ENCODE data around the gene ZNF284. TPM values are rescaled to one million over a fixed set of nuclear protein-coding genes. Genes with fewer than 3 reads are reported as not detected.
A peak's percentile ranks its signal among the peaks of the same experiment; 100 is the strongest.
"Not testable (repeated sequence)": the region's sequence is repeated elsewhere in the genome, so short reads cannot be mapped to it uniquely, and the experiment has no call there.

Gene ZNF284
- total and polyA plus RNA-seq, 4 donors = 0.62 to 4.1 (median 1.5) TPM

DNA sequence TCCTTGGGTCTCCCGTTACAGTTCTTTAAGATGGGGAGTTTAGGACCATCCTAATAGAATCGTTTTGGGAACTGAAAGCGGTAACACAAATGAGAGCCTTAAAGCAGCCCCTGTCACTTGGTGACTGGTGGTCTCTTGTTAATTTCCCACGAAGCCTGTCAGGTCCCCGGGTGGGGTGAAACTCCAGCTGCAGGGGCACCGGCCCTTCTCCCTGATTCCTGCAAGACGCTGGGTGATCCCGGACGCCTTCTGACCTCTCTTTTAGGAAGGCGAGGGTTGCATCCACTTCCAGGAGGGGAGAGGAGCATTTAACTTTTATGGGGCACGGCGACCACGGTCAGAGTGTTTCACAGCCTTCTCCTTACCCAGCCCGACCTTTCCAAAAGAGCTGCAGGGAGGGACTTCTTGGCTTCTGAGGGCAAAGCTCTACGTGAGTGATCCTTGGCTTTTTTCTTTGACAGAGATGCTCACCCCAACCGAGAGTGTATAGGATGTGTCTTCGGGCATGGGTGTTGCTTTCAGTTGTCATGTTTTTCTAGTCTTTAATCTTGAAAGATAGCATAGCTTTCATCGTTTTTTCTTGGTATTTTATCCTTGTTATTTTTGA is 41.9 kb downstream of the ZNF284 start:
- WGBS, 2 donors = 4 to 6% methylated on average over 18 of the region's 18 CpGs
- ATAC-seq (ENCODE audit: insufficient read depth, low FRiP score) (no peak), DNase-seq (peak in 1 of 3 donors; percentile 12)

DNA sequence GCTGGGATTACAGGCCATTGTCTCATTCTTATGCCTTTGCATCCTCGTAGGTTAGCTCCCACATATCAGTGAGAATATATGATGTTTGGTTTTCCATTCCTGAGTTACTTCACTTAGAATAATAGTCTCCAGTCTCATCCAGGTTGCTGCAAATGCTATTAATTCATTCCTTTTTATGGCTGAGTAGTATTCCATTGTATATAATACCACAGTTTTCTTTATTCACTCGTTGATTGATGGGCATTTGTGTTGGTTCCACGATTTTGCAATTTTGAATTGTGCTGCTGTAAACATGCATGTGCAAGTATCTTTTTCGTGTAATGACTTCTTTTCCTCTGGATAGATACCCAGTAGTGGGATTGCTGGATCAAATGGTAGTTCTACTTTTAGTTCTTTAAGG is 49.2 kb downstream of the ZNF284 start:
- not testable (repeated sequence) for H3K27ac ChIP-seq (ENCODE audit: low read depth in 1 of 2, low read length in 1 of 2); H3K27me3 ChIP-seq (ENCODE audit: control insufficient read depth in 3 of 3, insufficient read depth in 3 of 3, low read length in 2 of 3); ATAC-seq (ENCODE audit: insufficient read depth, low FRiP score); H3K4me1 ChIP-seq (ENCODE audit: control insufficient read depth in 5 of 5, insufficient read depth in 5 of 5, low read length in 5 of 5); DNase-seq; H3K9ac ChIP-seq (ENCODE audit: insufficient read depth in 1 of 2, low read length in 2 of 2); H3K4me3 ChIP-seq
- Histone ChIP-seq H3K36me3 (ENCODE audit: control insufficient read depth in 4 of 4, insufficient read depth in 4 of 4, low read length in 4 of 4) (peaks cover 20 to 54% (median 36%) of the 10 kb centered on the region in 4 donors), H3K9me3 (ENCODE audit: control insufficient read depth in 4 of 4, insufficient read depth in 3 of 4, low read length in 3 of 4) (peaks cover 0 to 10% (median 7%) of the 10 kb centered on the region in 4 donors)
- 95 to 96% methylated on average over 4 of the region's 4 CpGs for WGBS, 2 donors

More for the DNA sequence above, 41.9 kb downstream of the ZNF284 start:
- peak overlapping the region; percentile 96 for H3K4me3 ChIP-seq
- H3K36me3 ChIP-seq (ENCODE audit: control insufficient read depth in 4 of 4, insufficient read depth in 4 of 4, low read length in 4 of 4) = peaks cover 11 to 18% (median 13%) of the 10 kb centered on the region in 4 donors
- H3K27ac ChIP-seq (ENCODE audit: low read depth in 1 of 2, low read length in 1 of 2) = peak overlapping the region; percentile 76 to 85
- peak overlapping the region; percentile 73 to 80 for H3K9ac ChIP-seq (ENCODE audit: insufficient read depth in 1 of 2, low read length in 2 of 2)
- TF ChIP-seq, protein P1, sequence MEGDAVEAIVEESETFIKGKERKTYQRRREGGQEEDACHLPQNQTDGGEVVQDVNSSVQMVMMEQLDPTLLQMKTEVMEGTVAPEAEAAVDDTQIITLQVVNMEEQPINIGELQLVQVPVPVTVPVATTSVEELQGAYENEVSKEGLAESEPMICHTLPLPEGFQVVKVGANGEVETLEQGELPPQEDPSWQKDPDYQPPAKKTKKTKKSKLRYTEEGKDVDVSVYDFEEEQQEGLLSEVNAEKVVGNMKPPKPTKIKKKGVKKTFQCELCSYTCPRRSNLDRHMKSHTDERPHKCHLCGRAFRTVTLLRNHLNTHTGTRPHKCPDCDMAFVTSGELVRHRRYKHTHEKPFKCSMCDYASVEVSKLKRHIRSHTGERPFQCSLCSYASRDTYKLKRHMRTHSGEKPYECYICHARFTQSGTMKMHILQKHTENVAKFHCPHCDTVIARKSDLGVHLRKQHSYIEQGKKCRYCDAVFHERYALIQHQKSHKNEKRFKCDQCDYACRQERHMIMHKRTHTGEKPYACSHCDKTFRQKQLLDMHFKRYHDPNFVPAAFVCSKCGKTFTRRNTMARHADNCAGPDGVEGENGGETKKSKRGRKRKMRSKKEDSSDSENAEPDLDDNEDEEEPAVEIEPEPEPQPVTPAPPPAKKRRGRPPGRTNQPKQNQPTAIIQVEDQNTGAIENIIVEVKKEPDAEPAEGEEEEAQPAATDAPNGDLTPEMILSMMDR (IDR thresholded peaks at IDR 0.05; ENCODE audit: control extremely low read depth, extremely low read depth) = no peak
- peaks cover 0 to 6% (median 0%) of the 10 kb centered on the region in 4 donors for H3K9me3 ChIP-seq (ENCODE audit: control insufficient read depth in 4 of 4, insufficient read depth in 3 of 4, low read length in 3 of 4)
- H3K4me1 ChIP-seq (ENCODE audit: control insufficient read depth in 5 of 5, insufficient read depth in 5 of 5, low read length in 5 of 5) = peaks cover 0 to 7% (median 1%) of the 10 kb centered on the region in 5 donors
- H3K27me3 ChIP-seq (ENCODE audit: control insufficient read depth in 3 of 3, insufficient read depth in 3 of 3, low read length in 2 of 3) = no peaks in the 10 kb centered on the region

DNA sequence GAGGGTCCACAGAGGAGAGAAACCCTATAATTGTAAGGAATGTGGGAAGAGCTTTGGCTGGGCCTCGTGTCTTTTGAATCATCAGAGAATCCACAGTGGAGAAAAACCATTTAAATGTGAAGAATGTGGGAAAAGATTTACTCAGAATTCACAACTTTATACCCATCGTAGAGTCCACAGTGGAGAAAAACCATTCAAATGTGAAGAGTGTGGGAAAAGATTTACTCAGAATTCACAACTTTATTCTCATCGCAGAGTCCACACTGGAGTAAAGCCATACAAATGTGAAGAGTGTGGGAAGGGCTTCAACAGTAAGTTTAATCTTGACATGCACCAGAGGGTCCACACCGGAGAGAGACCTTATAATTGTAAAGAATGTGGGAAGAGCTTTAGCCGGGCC is 60.0 kb downstream of the ZNF284 start:
- Histone ChIP-seq H3K4me1 (ENCODE audit: control insufficient read depth in 5 of 5, insufficient read depth in 5 of 5, low read length in 5 of 5) (no peaks in the 10 kb centered on the region), H3K27me3 (ENCODE audit: control insufficient read depth in 3 of 3, insufficient read depth in 3 of 3, low read length in 2 of 3) (no peaks in the 10 kb centered on the region), H3K27ac (ENCODE audit: low read depth in 1 of 2, low read length in 1 of 2) (no peak overlapping the region), H3K9me3 (ENCODE audit: control insufficient read depth in 4 of 4, insufficient read depth in 3 of 4, low read length in 3 of 4) (peaks cover 13 to 23% (median 21%) of the 10 kb centered on the region in 4 donors), H3K4me3 (no peak overlapping the region), H3K9ac (ENCODE audit: insufficient read depth in 1 of 2, low read length in 2 of 2) (no peak overlapping the region), H3K36me3 (ENCODE audit: control insufficient read depth in 4 of 4, insufficient read depth in 4 of 4, low read length in 4 of 4) (peaks cover 7 to 50% (median 40%) of the 10 kb centered on the region in 4 donors)
- TF ChIP-seq, protein P1 (IDR thresholded peaks at IDR 0.05; ENCODE audit: control extremely low read depth, extremely low read depth) = no peak
- WGBS, 2 donors = 97 to 98% methylated on average over 5 of the region's 5 CpGs
- ATAC-seq (ENCODE audit: insufficient read depth, low FRiP score) = no peak
- DNase-seq = no peak

Small RNAs within 50 kb of the gene (small RNA-seq; reads per million reads assigned to genes)
- not detected for gene RNU6-902P (ENCODE audit: low replicate concordance)

Other genes starting within 250 kb of the ZNF284 start
- gene ZNF283, start 244.8 kb upstream of the ZNF284 start, total RNA-seq = 10 to 100 TPM in 1 of 2 donors, 1 to 10 TPM in 1; 6.1 to 34.2 TPM
- gene ZNF283, start 244.8 kb upstream of the ZNF284 start, polyA plus RNA-seq = 1 to 10 TPM; 1.6 to 2.5 TPM
- gene ZNF404, start 188.2 kb upstream of the ZNF284 start, total RNA-seq = 1 to 10 TPM; 1.1 to 2.8 TPM
- 1 to 10 TPM in 1 of 2 donors, under 1 TPM in 1; 0.80 to 2.9 TPM for gene ZNF404, start 188.2 kb upstream of the ZNF284 start, polyA plus RNA-seq
- gene ZNF45, start 136.9 kb upstream of the ZNF284 start, total RNA-seq = 10 to 100 TPM in 1 of 2 donors, 1 to 10 TPM in 1; 9.9 to 20.6 TPM
- 1 to 10 TPM; 2.8 to 6.2 TPM for gene ZNF45, start 136.9 kb upstream of the ZNF284 start, polyA plus RNA-seq
- 10 to 100 TPM in 1 of 2 donors, 1 to 10 TPM in 1; 2.6 to 13.1 TPM for gene ZNF221, start 120.9 kb upstream of the ZNF284 start, total RNA-seq
- gene ZNF221, start 120.9 kb upstream of the ZNF284 start, polyA plus RNA-seq = under 1 TPM; 0.71 to 0.81 TPM
- gene ZNF155, start 88.0 kb upstream of the ZNF284 start, total RNA-seq = 1 to 10 TPM; 4.7 to 7.8 TPM
- gene ZNF155, start 88.0 kb upstream of the ZNF284 start, polyA plus RNA-seq = 1 to 10 TPM; 4.4 to 4.7 TPM
- gene ZNF230, start 69.2 kb upstream of the ZNF284 start, total RNA-seq = 1 to 10 TPM; 4.2 to 7.3 TPM
- 1 to 10 TPM; 1.7 to 5.6 TPM for gene ZNF230, start 69.2 kb upstream of the ZNF284 start, polyA plus RNA-seq
- 1 to 10 TPM; 3.4 to 5.9 TPM for gene ZNF222, start 46.8 kb upstream of the ZNF284 start, total RNA-seq
- gene ZNF222, start 46.8 kb upstream of the ZNF284 start, polyA plus RNA-seq = 1 to 10 TPM; 2.5 to 4.6 TPM
- 1 to 10 TPM; 5.6 to 9.6 TPM for gene ZNF223, start 20.1 kb upstream of the ZNF284 start, total RNA-seq
- 1 to 10 TPM; 2.8 to 3.9 TPM for gene ZNF223, start 20.1 kb upstream of the ZNF284 start, polyA plus RNA-seq
- 10 to 100 TPM; 19.8 to 63.7 TPM for gene ZNF224, start 22.2 kb downstream of the ZNF284 start, total RNA-seq
- 10 to 100 TPM; 11.2 to 18.7 TPM for gene ZNF224, start 22.2 kb downstream of the ZNF284 start, polyA plus RNA-seq
- 1 to 10 TPM; 3.6 to 9.8 TPM for gene ZNF225, start 41.2 kb downstream of the ZNF284 start, total RNA-seq
- 1 to 10 TPM; 1.4 TPM for gene ZNF225, start 41.2 kb downstream of the ZNF284 start, polyA plus RNA-seq
- gene ZNF234, start 69.4 kb downstream of the ZNF284 start, total RNA-seq = 10 to 100 TPM in 1 of 2 donors, 1 to 10 TPM in 1; 9.7 to 16.2 TPM
- 1 to 10 TPM; 2.6 to 3.2 TPM for gene ZNF234, start 69.4 kb downstream of the ZNF284 start, polyA plus RNA-seq
- gene ZNF226, start 92.9 kb downstream of the ZNF284 start, total RNA-seq = 10 to 100 TPM; 18.4 to 34.4 TPM
- gene ZNF226, start 92.9 kb downstream of the ZNF284 start, polyA plus RNA-seq = 10 to 100 TPM; 11.4 to 12.3 TPM
- gene ZNF227, start 140.4 kb downstream of the ZNF284 start, total RNA-seq = 10 to 100 TPM; 15.1 to 41.5 TPM
- 1 to 10 TPM; 2.7 to 4.9 TPM for gene ZNF227, start 140.4 kb downstream of the ZNF284 start, polyA plus RNA-seq
- 1 to 10 TPM in 1 of 2 donors, under 1 TPM in 1; 0.40 to 2.5 TPM for gene ZNF233, start 187.7 kb downstream of the ZNF284 start, total RNA-seq
- under 1 TPM; 0.10 to 0.32 TPM for gene ZNF233, start 187.7 kb downstream of the ZNF284 start, polyA plus RNA-seq
- 10 to 100 TPM in 1 of 2 donors, 1 to 10 TPM in 1; 4.7 to 18.9 TPM for gene ZNF235, start 232.9 kb downstream of the ZNF284 start, total RNA-seq
- 1 to 10 TPM; 1.6 to 2.8 TPM for gene ZNF235, start 232.9 kb downstream of the ZNF284 start, polyA plus RNA-seq

Measured in lung (tissue), 13 donors.